ENCODE data around the gene TBC1D24.
"Not testable (repeated sequence)": the region's sequence is repeated elsewhere in the genome, so short reads cannot be mapped to it uniquely, and the experiment has no call there.

DNA sequence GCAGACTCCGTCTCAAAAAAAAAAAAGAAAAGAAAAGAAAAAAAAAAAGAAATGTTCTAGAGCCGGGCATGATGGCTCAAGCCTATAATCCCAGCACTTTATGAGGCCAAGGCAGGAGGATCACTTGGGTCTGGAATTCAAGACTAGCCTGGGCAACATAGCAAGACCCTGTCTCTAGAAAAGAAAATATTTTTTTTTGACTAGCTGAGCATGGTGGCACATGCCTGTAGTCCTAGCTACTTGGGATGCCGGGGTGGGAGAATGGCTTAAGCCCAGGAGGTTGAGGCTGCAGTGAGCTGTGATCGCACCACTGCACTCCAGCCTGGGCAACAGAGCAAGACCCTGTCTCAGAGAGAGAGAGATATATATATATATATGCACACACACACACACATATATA is 39.7 kb upstream of the TBC1D24 start:
- TF ChIP-seq CTCF, POLR2A, POLR2AphosphoS5 (IDR thresholded peaks at IDR 0.05): not testable (repeated sequence)

Data from breast epithelium (tissue), 3 donors.